ENCODE results near the gene MEIS1. TPM values are rescaled to one million over a fixed set of nuclear protein-coding genes. Genes with fewer than 3 reads are reported as not detected.

Gene MEIS1
- total RNA-seq, 1 experiment from 2014 or later, result 0.66 TPM

- H3K9me3 Mint-ChIP-seq, result peaks cover 0 to 7% of the 10 kb centered on the region in 2 experiments; a peak in 3 of 5 replicates
- no peaks in the 10 kb centered on the region; a peak in 1 of 7 replicates for H3K36me3 Mint-ChIP-seq (ENCODE audit: insufficient read depth in 1 of 3, low read depth in 3 of 3)
- peaks cover 41 to 71% of the 10 kb centered on the region in 2 experiments for H3K4me1 Mint-ChIP-seq
- H3K9me3 ChIP-seq (ENCODE audit: control insufficient read depth, low read depth, low read length), result no peaks in the 10 kb centered on the region
- no peak for DNase-seq
- no peak for TF ChIP-seq CTCF (conservative IDR thresholded peaks at IDR 0.05)
- H3K4me1 ChIP-seq (ENCODE audit: insufficient read depth, low read length), result peaks cover 4% of the 10 kb centered on the region
- no peak overlapping the region for H2BK20ac ChIP-seq (ENCODE audit: low read depth, low read length, poor library complexity, severe bottlenecking)
- H3K4me2 ChIP-seq (ENCODE audit: insufficient read depth, insufficient read length, low read length), result no peak overlapping the region
- no peaks in the 10 kb centered on the region for H4K20me1 ChIP-seq (ENCODE audit: control insufficient read depth, insufficient read depth, insufficient read length)
- H4K5ac ChIP-seq (ENCODE audit: insufficient read length, low read depth, low read length), result no peak overlapping the region
- no peak overlapping the region for H3K56ac ChIP-seq (ENCODE audit: insufficient read length, low read depth, low read length)
- no peak overlapping the region for H4K91ac ChIP-seq (ENCODE audit: insufficient read length, low read depth, low read length)
- H2AFZ ChIP-seq (ENCODE audit: low read length), result no peak overlapping the region
- H2BK120ac ChIP-seq (ENCODE audit: low read depth, low read length, poor library complexity, severe bottlenecking), result no peak overlapping the region
- no peak overlapping the region for H3K18ac ChIP-seq (ENCODE audit: insufficient read length, low read depth, low read length)
- H3K9ac ChIP-seq (ENCODE audit: extremely low read depth, insufficient read length, low read length), result no peak overlapping the region
- no peak overlapping the region for H3T11ph ChIP-seq (ENCODE audit: low read length)
- WGBS (ENCODE audit: extremely low coverage, insufficient read length, low lambda C conversion rate), result no CpG with 5 or more reads among the region's 8 CpGs
- H3K79me1 ChIP-seq (ENCODE audit: insufficient read depth, low read depth, low read length, poor library complexity, severe bottlenecking), result no peaks in the 10 kb centered on the region
- peaks cover 99% of the 10 kb centered on the region for H3K27me3 Mint-ChIP-seq (ENCODE audit: low read depth)
- no peak overlapping the region for H3K14ac ChIP-seq (ENCODE audit: insufficient read depth, low read length)
- H3K23me2 ChIP-seq (ENCODE audit: insufficient read length, low read depth, low read length, poor library complexity, severe bottlenecking), result peaks cover 25% of the 10 kb centered on the region
- H3K27ac ChIP-seq (ENCODE audit: insufficient read length, low read depth, low read length), result no peak overlapping the region
- H2AK5ac ChIP-seq (ENCODE audit: insufficient read length, low read length), result no peak overlapping the region
- H3K4ac ChIP-seq (ENCODE audit: low read depth, low read length), result no peak overlapping the region
- no peak overlapping the region for H2BK12ac ChIP-seq (ENCODE audit: insufficient read length, low read depth, low read length)
- no peak overlapping the region for H2BK5ac ChIP-seq (ENCODE audit: insufficient read length, low read length)
- no peak overlapping the region for H3K4me3 Mint-ChIP-seq
- H3K27ac Mint-ChIP-seq, result no peak overlapping the region
- peaks cover 83% of the 10 kb centered on the region for H3K27me3 ChIP-seq (ENCODE audit: insufficient read depth, low read length)
- H3K79me2 ChIP-seq (ENCODE audit: insufficient read depth, low read length), result no peaks in the 10 kb centered on the region
- H2BK15ac ChIP-seq (ENCODE audit: low read depth, low read length), result no peak overlapping the region
- H4K8ac ChIP-seq (replicated peaks; ENCODE audit: insufficient read length, low read depth, low read length), result no peak overlapping the region
- H3K23ac ChIP-seq (ENCODE audit: insufficient read length, low read depth, low read length), result no peak overlapping the region
Observed at GRCh38 chr2:66438498-66438833, 3.5 kb downstream of the MEIS1 start.

Measured in H9 (cell line).